ENCODE data around the gene PRAMEF9.
"Not testable (repeated sequence)": the region's sequence is repeated elsewhere in the genome, so short reads cannot be mapped to it uniquely, and the experiment has no call there.

Gene PRAMEF9

GRCh38 chr1:13171548-13171947 is at the start of gene PRAMEF9:
Gene PRAMEF9 (plus strand): TSS chr1:13171848. CDS start chr1:13175281, 3,433 bp downstream.
- H3K4me1 ChIP-seq (ENCODE audit: control insufficient read depth, insufficient read depth, low read length); H3K27me3 ChIP-seq (ENCODE audit: control insufficient read depth, insufficient read depth, low read length); H3K27ac ChIP-seq (ENCODE audit: low read depth, low read length); H3K9me3 ChIP-seq (ENCODE audit: control insufficient read depth, insufficient read depth, low read depth, low read length); H3K9ac ChIP-seq (ENCODE audit: low read length); H3K4me3 ChIP-seq (ENCODE audit: low read depth, low read length); H3K36me3 ChIP-seq (ENCODE audit: control insufficient read depth, insufficient read depth, low read length): not testable (repeated sequence)

- not testable (repeated sequence) for H3K9me3 ChIP-seq (ENCODE audit: control insufficient read depth, insufficient read depth, low read depth, low read length); H3K27ac ChIP-seq (ENCODE audit: low read depth, low read length); H3K36me3 ChIP-seq (ENCODE audit: control insufficient read depth, insufficient read depth, low read length); H3K4me1 ChIP-seq (ENCODE audit: control insufficient read depth, insufficient read depth, low read length); H3K9ac ChIP-seq (ENCODE audit: low read length); H3K27me3 ChIP-seq (ENCODE audit: control insufficient read depth, insufficient read depth, low read length); H3K4me3 ChIP-seq (ENCODE audit: low read depth, low read length)
These were observed 15.7 kb upstream of the PRAMEF9 start, which contains the start of gene PRAMEF26 for GRCh38 chr1:13155909-13156308. Gene PRAMEF26 (minus strand): TSS chr1:13156009. CDS start chr1:13153095, 2,914 bp downstream.

- H3K4me3 ChIP-seq (ENCODE audit: low read depth, low read length); H3K9me3 ChIP-seq (ENCODE audit: control insufficient read depth, insufficient read depth, low read depth, low read length); H3K9ac ChIP-seq (ENCODE audit: low read length); H3K36me3 ChIP-seq (ENCODE audit: control insufficient read depth, insufficient read depth, low read length); H3K27ac ChIP-seq (ENCODE audit: low read depth, low read length); H3K4me1 ChIP-seq (ENCODE audit: control insufficient read depth, insufficient read depth, low read length); H3K27me3 ChIP-seq (ENCODE audit: control insufficient read depth, insufficient read depth, low read length): not testable (repeated sequence)
These were observed 6.1 kb upstream of the PRAMEF9 start, which contains the start of gene HNRNPCL4 for GRCh38 chr1:13165531-13165930. Gene HNRNPCL4 (minus strand): TSS chr1:13165631. CDS start chr1:13165467, 164 bp downstream.

GRCh38 chr1:13201309-13201708 is 29.7 kb downstream of the PRAMEF9 start, which contains the start of gene PRAMEF13:
Gene PRAMEF13 (minus strand): TSS chr1:13201409. CDS start chr1:13199589, 1,820 bp downstream.
- H3K9ac ChIP-seq (ENCODE audit: low read length); H3K36me3 ChIP-seq (ENCODE audit: control insufficient read depth, insufficient read depth, low read length); H3K27me3 ChIP-seq (ENCODE audit: control insufficient read depth, insufficient read depth, low read length); H3K4me1 ChIP-seq (ENCODE audit: control insufficient read depth, insufficient read depth, low read length); H3K4me3 ChIP-seq (ENCODE audit: low read depth, low read length); H3K9me3 ChIP-seq (ENCODE audit: control insufficient read depth, insufficient read depth, low read depth, low read length); H3K27ac ChIP-seq (ENCODE audit: low read depth, low read length): not testable (repeated sequence)

GRCh38 chr1:13208712-13209111 is 37.1 kb downstream of the PRAMEF9 start:
- H3K27ac ChIP-seq (ENCODE audit: low read depth, low read length); H3K9me3 ChIP-seq (ENCODE audit: control insufficient read depth, insufficient read depth, low read depth, low read length); H3K9ac ChIP-seq (ENCODE audit: low read length); H3K4me3 ChIP-seq (ENCODE audit: low read depth, low read length); H3K4me1 ChIP-seq (ENCODE audit: control insufficient read depth, insufficient read depth, low read length); H3K36me3 ChIP-seq (ENCODE audit: control insufficient read depth, insufficient read depth, low read length); H3K27me3 ChIP-seq (ENCODE audit: control insufficient read depth, insufficient read depth, low read length): not testable (repeated sequence)

GRCh38 chr1:13216619-13217018 is 45.0 kb downstream of the PRAMEF9 start:
- H3K27me3 ChIP-seq (ENCODE audit: control insufficient read depth, insufficient read depth, low read length); H3K4me1 ChIP-seq (ENCODE audit: control insufficient read depth, insufficient read depth, low read length); H3K9me3 ChIP-seq (ENCODE audit: control insufficient read depth, insufficient read depth, low read depth, low read length); H3K36me3 ChIP-seq (ENCODE audit: control insufficient read depth, insufficient read depth, low read length); H3K27ac ChIP-seq (ENCODE audit: low read depth, low read length); H3K9ac ChIP-seq (ENCODE audit: low read length); H3K4me3 ChIP-seq (ENCODE audit: low read depth, low read length): not testable (repeated sequence)

GRCh38 chr1:13219203-13219602 is 47.6 kb downstream of the PRAMEF9 start:
- not testable (repeated sequence) for H3K4me1 ChIP-seq (ENCODE audit: control insufficient read depth, insufficient read depth, low read length); H3K27ac ChIP-seq (ENCODE audit: low read depth, low read length); H3K36me3 ChIP-seq (ENCODE audit: control insufficient read depth, insufficient read depth, low read length); H3K9ac ChIP-seq (ENCODE audit: low read length); H3K9me3 ChIP-seq (ENCODE audit: control insufficient read depth, insufficient read depth, low read depth, low read length); H3K4me3 ChIP-seq (ENCODE audit: low read depth, low read length); H3K27me3 ChIP-seq (ENCODE audit: control insufficient read depth, insufficient read depth, low read length)

GRCh38 chr1:13222788-13223187 is 51.1 kb downstream of the PRAMEF9 start:
- not testable (repeated sequence) for H3K9ac ChIP-seq (ENCODE audit: low read length); H3K4me1 ChIP-seq (ENCODE audit: control insufficient read depth, insufficient read depth, low read length); H3K36me3 ChIP-seq (ENCODE audit: control insufficient read depth, insufficient read depth, low read length); H3K4me3 ChIP-seq (ENCODE audit: low read depth, low read length); H3K27ac ChIP-seq (ENCODE audit: low read depth, low read length); H3K27me3 ChIP-seq (ENCODE audit: control insufficient read depth, insufficient read depth, low read length)
- H3K9me3 ChIP-seq (ENCODE audit: control insufficient read depth, insufficient read depth, low read depth, low read length), result peaks cover 14% of the 10 kb centered on the region; the same call in 1 of the 2 replicates

GRCh38 chr1:13224480-13225060 is 52.9 kb downstream of the PRAMEF9 start:
- Histone ChIP-seq H3K27me3 (ENCODE audit: control insufficient read depth, insufficient read depth, low read length) (peaks cover 6% of the 10 kb centered on the region; the same call in 1 of the 2 replicates), H3K4me3 (ENCODE audit: low read depth, low read length) (no peak overlapping the region), H3K4me1 (ENCODE audit: control insufficient read depth, insufficient read depth, low read length) (no peaks in the 10 kb centered on the region), H3K9ac (ENCODE audit: low read length) (peak overlapping the region; percentile 11), H3K36me3 (ENCODE audit: control insufficient read depth, insufficient read depth, low read length) (no peaks in the 10 kb centered on the region), H3K27ac (ENCODE audit: low read depth, low read length) (no peak overlapping the region), H3K9me3 (ENCODE audit: control insufficient read depth, insufficient read depth, low read depth, low read length) (peaks cover 24% of the 10 kb centered on the region; the same call in 1 of the 2 replicates)

- H3K4me1 ChIP-seq (ENCODE audit: control insufficient read depth, insufficient read depth, low read length); H3K27ac ChIP-seq (ENCODE audit: low read depth, low read length); H3K27me3 ChIP-seq (ENCODE audit: control insufficient read depth, insufficient read depth, low read length); H3K4me3 ChIP-seq (ENCODE audit: low read depth, low read length); H3K9ac ChIP-seq (ENCODE audit: low read length); H3K36me3 ChIP-seq (ENCODE audit: control insufficient read depth, insufficient read depth, low read length): not testable (repeated sequence)
- peaks cover 31% of the 10 kb centered on the region; the same call in 1 of the 2 replicates for H3K9me3 ChIP-seq (ENCODE audit: control insufficient read depth, insufficient read depth, low read depth, low read length)
These were observed 54.1 kb downstream of the PRAMEF9 start, which contains the start of gene PRAMEF18 for GRCh38 chr1:13225675-13226204. Gene PRAMEF18 (minus strand): TSS chr1:13226154. CDS start chr1:13226106, 48 bp downstream.

- H3K36me3 ChIP-seq (ENCODE audit: control insufficient read depth, insufficient read depth, low read length); H3K4me1 ChIP-seq (ENCODE audit: control insufficient read depth, insufficient read depth, low read length); H3K27ac ChIP-seq (ENCODE audit: low read depth, low read length); H3K27me3 ChIP-seq (ENCODE audit: control insufficient read depth, insufficient read depth, low read length); H3K4me3 ChIP-seq (ENCODE audit: low read depth, low read length); H3K9ac ChIP-seq (ENCODE audit: low read length): not testable (repeated sequence)
- H3K9me3 ChIP-seq (ENCODE audit: control insufficient read depth, insufficient read depth, low read depth, low read length), result peaks cover 40% of the 10 kb centered on the region; the same call in 1 of the 2 replicates
These were observed 55.8 kb downstream of the PRAMEF9 start for GRCh38 chr1:13227271-13228055.

Measured in HUES6 (cell line).